ENCODE data around the gene GSTA2.
"Not testable (repeated sequence)": the region's sequence is repeated elsewhere in the genome, so short reads cannot be mapped to it uniquely, and the experiment has no call there.

Gene GSTA2

DNA sequence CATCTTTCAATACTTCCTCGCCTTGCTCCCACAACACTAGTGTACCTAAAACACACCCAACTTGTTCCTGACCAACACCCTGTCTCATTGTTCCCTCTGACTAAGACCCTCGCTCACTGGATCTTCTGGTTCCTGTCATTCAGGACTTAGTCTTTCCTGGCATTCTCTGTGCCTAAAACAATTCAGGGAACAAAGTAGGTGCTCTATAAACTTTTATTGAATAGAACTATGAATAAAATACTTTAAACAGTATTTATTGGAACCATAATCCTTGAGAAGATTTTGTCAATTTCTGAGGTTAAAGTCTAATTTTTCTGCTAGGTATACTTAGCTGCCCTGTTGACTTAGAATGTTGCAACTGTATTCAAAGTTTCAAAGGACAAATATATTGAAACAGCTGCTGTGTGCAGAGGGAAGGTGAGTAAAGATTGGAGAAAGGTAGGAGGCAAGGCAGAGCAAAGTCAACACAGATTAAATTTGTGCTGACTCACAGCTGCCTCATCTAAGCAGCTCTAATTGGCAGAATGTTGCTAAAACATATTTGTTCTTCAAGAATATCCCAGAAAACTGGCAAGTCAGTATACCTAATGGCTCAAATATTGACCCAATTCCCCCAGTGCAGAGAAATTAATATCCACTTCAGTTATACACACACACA lies 37.6 kb downstream of the GSTA2 start:
- no peak for DNase-seq (ENCODE audit: low read depth)

DNA sequence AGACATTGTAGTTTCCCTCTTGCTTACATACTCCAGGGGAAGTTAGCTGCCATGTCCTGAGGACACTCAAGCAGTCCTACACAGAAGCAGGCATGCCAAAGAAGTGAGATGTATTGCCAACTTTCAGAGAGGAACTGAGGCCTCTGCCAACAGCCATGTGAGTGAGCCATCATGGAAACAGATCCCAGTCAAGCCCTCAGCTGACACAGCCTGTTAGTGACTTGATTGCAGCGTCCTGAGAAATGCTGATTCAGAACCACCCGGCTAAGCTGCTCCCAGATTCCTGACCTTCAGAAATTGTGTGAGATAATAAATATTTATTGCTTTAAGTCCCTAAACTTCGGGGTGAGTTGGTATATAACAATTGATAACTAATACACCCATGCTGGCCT lies 38.1 kb downstream of the GSTA2 start:
- DNase-seq (ENCODE audit: low read depth) = peak; percentile 33

DNA sequence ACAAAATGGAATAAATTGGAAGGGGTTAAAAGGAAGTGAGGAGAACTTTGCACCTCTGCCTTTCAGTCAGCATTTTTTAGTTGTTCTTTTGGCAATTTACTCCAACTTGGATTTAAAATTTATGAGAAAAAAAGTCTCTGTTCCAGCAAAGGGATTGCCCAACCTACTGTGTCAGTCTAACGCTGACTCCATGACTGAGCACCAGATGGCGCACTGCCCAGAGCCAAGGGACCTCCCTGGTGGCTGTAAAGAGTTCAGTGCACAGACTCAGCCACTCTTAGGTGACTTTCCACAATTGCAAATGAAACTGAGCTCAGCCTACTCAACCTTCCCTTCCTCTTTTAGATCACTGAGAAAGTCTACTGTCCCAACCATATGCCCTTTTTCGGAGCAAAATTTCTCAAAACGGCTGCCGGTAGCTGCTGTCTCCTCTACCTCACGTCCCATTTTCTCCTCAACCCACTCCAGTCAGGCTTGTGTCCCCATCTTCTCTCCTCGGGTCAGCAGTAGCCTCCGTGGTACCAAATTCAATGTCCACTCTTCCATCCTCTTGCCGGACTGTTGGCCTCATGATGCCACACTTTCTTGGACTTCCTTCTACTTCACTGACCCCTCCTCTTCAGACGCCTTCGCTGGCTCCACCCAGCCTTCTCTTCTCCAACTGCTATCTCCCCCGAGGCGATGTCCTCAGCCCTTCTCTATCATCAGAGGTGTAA lies 38.7 kb downstream of the GSTA2 start:
- DNase-seq (ENCODE audit: low read depth) = peak; percentile 76

DNA sequence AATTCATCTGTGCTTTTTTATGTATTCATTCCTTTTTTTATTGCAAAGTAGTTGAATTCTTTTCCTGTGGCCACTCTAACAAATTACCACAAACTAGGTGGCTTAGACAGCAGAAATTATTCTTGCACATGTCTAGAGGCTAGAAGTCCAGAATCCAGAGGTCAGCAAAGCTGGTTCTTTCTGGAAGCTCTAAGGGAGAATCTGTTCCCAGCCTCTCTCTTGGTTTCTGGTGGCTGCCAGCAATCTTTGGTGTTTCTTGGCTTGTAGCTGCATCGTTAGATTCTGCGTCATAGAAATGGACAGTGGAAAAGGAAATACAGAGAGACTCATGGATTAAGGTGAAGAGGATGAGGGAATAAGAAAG lies 39.3 kb downstream of the GSTA2 start:
- DNase-seq (ENCODE audit: low read depth) = peak; percentile 93

DNA sequence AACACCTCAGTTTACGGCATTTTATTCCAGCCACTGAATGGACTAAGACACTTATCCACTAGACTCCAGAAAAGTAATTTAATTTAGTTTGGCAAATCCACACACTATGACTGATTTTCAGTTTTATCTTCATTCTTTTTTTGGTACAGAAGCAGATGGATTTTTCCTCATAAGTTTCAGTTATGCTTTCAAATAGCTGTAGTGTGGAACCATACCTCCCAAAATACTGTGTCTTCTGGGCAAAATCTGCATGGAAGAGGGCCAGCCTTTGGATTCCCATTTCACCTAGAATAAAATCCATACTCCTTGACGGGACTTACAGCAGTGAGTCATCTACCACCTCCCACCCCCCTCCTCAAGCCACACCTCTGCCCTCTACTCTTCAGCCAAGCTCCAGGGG lies 43.0 kb downstream of the GSTA2 start:
- no peak for DNase-seq (ENCODE audit: low read depth)

DNA sequence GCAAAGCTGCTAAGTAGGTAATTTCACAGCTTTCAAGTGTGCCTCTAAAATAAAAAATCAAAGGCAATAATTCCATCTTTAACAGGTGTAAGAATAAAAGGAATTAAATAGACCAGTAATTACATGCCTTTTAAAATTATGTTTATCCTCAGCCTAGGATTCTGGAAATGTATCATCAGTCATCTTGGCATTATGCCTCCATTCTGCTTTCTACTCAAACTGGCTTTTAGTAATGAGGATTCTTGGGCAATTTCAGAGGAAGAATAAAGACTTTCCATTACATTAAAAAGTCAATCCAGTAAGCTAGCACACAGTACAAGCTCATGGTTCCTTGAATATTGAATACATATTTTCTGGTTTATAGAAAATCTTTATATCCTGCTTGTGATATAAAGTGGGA lies 44.7 kb downstream of the GSTA2 start:
- DNase-seq (ENCODE audit: low read depth) = peak; percentile 62

DNA sequence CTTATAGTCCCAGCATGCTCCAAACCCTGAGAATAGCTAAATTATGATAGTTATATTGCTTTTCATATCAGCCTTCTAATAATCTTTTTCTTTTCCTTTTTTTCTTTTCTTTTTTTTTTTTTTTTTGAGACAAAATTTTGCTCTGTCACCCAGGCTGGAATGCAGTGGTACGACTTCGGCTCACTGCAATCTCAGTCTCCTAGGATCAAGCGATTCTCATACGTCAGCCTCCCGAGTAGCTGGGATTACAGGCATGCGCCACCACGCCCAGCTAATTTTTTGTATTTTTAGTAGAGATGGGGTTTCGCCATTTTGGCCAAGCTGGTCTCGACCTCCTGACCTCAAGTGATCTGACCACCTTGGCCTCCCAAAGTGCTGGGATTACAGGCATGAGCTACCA lies 48.5 kb downstream of the GSTA2 start:
- not testable (repeated sequence) for DNase-seq (ENCODE audit: low read depth)

DNA sequence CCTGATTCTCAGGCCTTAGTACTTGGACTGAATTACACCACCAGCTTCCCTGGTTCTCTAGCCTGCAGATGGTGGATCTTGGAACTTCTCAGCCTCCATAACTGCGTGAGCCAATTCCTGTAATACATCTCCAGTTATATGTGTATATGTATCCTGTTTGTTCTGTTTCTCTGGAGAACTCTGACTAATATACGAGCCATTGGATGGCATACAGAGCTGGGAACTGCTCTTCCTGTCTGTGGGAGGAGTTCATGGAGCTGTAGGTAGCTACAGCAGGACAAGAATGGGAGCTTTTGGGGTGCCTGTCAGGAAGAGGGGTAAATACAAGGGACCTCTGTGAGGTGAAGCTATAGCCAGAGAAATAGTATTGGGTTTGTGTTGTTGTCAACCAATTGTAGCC lies 51.1 kb downstream of the GSTA2 start:
- peak; percentile 51 for DNase-seq (ENCODE audit: low read depth)

DNA sequence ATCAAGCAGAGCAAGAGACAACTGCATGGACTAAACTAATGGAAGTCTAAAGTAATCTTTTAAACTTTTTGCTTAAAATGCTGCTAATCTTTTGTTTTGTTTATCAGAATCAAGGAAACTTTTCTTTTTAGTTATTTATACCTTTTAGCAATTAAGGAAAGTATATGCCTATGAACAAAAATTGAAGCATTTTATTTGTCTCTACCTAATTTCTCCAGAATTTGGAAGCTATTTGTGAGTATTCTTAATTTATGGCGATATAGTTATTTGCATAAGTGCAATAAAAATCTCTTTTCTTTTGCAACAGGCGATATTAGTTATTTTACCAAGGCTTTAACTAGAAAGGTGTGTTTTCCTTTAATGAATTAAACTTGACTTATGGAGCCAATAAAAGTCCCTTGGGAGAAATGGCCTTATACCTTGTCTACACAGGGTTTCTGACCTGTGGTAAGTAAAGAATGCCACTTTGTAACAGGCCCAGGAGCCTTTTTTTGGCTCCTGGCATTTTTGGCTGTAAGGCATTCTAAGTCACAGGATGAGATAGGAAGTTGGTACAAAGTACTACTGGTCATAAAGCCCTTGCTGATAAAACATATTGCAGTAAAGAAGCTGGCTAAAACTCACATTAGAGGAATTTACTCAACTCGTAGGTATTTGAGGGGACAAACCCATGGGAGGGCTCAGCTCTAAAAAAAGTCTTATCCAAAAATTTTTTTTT lies 55.2 kb downstream of the GSTA2 start:
- DNase-seq (ENCODE audit: low read depth) = no peak

DNA sequence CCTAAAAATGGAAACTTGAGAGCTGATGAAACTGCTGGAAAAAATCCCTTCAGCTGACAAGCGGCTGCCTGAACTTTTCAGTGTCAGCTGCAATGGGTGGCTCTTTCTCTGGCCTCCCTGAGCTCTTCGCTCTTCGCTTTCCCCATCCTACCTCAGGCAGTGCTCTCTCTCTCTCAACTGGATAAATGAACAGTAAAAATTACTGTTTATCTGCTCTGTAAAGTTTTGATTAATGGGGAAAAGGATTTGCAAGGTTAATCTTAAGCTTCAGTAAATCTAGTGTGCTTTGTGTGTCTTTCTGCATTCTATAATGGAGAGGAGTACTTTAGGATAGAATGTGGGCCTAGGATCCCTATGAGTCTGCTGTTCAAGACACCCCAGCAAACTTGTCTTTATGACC lies 57.3 kb downstream of the GSTA2 start:
- DNase-seq (ENCODE audit: low read depth) = no peak

DNA sequence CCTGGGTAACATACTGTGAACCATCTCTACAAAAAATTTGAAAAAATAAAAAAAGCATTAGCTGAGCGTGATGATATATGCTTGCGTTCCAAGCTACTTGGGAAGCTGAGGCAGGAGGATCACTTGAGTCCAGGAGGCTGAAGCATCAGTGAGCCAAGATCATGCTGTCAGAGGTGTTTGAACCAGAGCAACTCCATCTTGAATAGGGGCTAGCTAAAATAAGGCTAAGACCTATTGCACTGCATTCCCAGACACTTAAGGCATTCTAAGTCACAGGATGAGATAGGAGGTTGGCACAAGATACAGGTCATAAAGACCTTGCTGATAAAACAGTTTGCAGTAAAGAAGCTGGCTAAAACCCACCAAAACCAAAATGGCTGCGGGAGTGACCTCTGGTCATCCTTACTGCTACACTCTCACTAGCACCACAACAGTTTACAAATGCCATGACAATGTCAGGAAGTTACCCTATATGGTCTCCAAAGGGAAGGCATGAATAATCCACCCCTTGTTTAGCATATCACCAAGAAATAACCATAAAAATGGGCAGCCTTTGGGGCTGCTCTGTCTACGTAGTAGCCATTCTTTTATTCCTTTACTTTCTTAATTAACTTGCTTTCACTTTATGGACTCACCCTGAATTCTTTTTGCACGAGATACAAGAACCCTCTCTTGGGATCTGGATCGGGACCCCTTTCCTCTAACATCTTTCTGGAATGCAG lies 58.3 kb downstream of the GSTA2 start:
- DNase-seq (ENCODE audit: low read depth) = not testable (repeated sequence)

DNA sequence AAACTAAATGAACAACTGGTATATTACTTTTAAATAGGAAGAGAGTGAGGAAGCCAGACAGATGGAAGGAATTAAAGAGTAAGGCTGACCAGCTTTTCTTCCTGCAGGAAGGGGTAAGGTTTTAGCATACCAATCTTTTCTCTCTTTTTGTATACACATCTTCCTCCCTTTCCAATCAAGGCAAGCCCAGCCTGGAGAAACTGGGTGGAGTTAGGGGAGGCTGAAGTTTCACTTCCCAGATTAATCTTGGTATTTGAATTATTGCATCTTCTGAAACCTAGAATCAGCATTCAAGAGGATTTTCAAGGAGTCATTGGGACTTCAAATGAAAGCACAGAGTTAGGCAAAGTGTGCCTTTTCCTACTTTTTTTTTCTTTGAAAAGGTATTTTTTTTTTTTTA lies 59.2 kb downstream of the GSTA2 start:
- DNase-seq (ENCODE audit: low read depth) = no peak

Data from stromal cell of bone marrow (primary cell).